GM18517 (cell line): ENCODE results near the gene ELOVL7.
"Not testable (repeated sequence)": the region's sequence is repeated elsewhere in the genome, so short reads cannot be mapped to it uniquely, and the experiment has no call there.

ENCODE experiments used
- ATAC-seq: cut with Tn5 transposase; IDR thresholded peaks from one replicate; pipeline ENCODE4 v1.9.1; 2021; ENCODE audit warnings: mild to moderate bottlenecking, moderate library complexity; ENCODE audit not compliant: unreplicated experiment

Gene ELOVL7

GRCh38 chr5:60797482-60798153 lies 46.5 kb downstream of the ELOVL7 start:
- no peak for ATAC-seq

DNA sequence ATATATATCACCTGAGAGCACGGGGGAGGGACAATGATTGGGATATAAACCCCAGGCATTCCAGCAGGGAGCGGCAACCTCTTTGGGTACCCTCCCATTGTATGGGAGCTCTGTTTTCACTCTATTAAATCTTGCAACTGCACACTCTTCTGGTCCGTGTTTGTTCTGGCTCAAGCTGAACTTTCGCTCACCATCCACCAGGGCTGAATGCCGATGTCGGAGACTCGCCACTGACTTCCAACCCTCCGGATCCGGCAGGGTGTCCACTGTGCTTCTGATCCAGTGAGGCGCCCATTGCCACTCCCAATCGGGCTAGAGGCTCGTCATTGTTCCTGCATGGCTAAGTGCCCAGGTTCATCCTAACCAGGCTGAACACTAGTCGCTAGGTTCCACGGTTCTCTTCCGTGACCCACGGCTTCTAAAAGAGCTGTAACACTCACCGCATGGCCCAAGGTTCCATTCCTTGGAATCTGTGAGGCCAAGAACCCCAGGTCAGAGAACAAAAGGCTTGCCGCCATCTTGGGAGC lies 48.6 kb downstream of the ELOVL7 start:
- not testable (repeated sequence) for ATAC-seq

DNA sequence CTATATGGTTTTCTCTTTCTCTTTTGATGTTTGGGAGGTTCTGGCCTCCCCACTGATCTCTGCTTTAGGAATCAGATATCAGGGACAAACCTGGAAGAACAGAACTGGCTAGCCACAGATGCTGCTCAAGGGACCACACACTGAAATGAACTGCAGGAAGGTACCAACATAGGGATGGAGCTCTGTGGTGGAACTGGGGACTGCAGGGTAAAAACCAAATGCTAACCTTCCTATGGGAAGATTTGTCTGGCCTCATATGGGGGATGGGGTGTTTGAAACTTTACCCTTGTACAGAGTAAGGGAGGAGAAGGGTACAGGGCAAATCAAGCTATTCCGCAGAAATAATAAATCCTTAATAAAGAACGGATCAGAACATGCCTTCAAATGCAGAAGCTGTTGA lies 49.4 kb downstream of the ELOVL7 start:
- no peak for ATAC-seq

DNA sequence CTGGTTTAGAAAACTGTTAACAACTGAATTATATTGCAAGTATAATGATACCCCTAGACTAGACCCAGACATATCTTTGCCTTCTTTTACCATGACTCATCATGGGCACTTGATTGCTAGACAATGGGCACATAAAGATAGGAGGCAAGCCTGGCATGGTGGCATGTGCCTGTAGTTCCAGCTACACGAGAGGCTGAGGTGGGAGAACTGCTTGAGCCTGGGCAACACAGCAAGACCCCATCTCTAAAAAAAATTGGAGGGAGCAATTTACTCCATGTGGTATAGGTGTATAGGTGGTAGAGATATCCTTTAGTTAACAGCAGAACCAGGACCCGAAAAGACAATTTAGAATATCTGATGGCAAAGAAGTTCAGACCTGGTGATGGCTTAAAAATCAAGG lies 51.6 kb downstream of the ELOVL7 start:
- no peak for ATAC-seq

DNA sequence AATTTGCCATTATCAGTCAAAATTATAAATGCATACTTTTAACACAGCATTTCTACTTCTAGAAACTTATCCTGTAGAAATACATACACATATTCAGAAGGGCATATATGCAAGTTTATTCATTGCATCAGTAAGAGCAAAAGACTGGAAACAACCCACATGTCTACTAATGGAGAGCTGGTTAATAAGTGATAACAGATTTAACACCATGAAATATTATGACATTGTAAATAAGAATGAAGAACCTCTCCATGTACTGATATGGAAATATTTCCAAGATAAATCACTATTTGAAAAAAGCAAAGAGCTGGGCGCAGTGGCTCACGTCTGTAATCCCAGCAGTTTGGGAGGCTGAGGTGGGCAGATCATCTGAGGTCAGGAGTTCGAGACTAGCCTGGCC lies 54.5 kb downstream of the ELOVL7 start:
- ATAC-seq, result no peak

GRCh38 chr5:60788863-60789513 lies 55.1 kb downstream of the ELOVL7 start:
- no peak for ATAC-seq

DNA sequence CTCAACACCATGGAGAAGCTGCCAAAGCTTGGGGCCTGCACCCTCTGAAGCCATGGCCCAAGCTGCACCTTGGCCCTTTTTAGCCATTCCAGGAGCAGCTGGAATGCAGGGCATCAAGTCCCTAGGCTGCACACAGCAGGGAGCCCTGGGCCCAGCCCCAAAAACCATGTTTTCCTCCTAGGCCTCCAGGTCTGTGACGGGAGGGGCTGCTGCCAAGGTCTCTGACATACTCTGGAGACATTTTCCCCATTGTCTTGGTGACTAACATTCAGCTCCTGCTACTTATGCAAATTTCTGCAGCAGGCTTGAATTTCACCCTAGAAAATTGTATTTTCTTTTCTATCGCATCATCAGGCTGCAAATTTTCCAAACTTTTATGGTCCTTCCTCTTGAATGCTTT lies 64.6 kb downstream of the ELOVL7 start:
- ATAC-seq, result no peak

GRCh38 chr5:60776343-60776742 lies 67.7 kb downstream of the ELOVL7 start:
- ATAC-seq, result no peak

DNA sequence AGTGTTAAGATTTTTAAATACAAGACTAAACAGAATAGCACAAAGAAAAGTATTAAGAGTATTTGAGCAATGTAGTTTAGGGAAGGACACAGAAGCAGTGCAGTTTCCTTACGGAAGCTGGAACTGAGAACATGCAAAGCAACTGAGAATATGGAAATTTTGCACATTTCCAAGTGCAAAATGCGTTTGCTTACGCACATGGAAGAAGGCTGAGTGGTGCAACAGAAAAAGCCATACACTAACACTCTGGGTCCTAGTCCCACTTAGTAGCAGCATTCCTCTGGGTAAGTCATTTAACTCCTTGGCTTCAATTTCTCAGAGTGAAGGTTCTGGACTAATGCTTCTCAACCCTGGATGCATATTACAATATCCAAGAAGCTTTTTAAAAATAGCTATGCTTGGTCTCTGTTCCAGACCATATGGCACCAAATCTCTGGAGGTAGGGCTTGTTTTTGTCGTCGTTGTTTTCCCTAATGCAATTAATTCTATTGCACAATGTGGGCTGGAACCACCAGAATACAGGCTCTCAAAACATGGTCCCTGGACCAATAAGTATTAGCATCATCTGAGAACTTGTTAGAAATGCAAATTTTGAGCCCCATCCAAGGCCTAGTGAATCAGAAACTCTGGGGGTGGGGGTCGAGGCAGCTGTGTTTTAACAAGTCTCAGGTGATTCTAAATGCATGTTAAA lies 78.9 kb downstream of the ELOVL7 start:
- no peak for ATAC-seq

DNA sequence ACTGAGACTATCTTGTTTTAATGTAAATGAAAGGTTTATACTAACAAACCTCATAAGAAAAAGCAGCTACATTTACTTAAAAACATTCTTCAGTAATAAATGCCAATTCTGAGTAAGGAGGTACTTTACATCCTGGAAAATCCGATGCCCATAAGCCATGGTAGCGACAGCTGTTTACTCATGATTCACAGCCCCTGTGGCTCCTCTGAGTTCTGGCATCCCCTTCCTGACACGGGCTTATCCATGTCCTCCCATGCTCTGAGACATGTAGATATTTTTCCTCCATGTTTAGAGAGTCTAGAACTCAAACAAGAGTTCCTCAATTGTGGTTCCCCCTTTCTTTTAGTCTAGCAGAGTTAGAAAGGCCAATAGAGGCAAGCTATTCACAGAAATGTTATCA lies 81.0 kb downstream of the ELOVL7 start:
- no peak for ATAC-seq

- ATAC-seq, result no peak
Observed at GRCh38 chr5:60754495-60754894, 89.6 kb downstream of the ELOVL7 start.

DNA sequence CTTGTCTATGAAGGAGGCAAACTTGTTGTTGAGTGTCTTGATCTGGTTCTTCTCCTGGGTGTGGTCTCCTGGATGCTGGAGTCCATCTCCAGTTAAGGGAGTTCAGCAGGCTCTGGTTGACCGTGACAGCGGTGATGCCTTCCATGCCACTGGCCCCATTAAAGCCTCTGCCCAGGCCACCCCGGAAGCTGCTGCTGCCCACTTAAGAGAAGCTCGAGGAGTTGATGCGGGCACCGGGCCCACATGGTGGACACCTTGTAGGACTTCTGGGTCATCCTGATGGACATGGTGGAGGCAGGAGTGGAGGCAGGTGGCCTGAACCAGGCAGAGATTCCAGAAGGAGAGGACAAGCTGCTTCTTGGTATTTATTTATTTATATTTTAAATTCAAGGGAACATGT lies 99.4 kb downstream of the ELOVL7 start:
- no peak for ATAC-seq

DNA sequence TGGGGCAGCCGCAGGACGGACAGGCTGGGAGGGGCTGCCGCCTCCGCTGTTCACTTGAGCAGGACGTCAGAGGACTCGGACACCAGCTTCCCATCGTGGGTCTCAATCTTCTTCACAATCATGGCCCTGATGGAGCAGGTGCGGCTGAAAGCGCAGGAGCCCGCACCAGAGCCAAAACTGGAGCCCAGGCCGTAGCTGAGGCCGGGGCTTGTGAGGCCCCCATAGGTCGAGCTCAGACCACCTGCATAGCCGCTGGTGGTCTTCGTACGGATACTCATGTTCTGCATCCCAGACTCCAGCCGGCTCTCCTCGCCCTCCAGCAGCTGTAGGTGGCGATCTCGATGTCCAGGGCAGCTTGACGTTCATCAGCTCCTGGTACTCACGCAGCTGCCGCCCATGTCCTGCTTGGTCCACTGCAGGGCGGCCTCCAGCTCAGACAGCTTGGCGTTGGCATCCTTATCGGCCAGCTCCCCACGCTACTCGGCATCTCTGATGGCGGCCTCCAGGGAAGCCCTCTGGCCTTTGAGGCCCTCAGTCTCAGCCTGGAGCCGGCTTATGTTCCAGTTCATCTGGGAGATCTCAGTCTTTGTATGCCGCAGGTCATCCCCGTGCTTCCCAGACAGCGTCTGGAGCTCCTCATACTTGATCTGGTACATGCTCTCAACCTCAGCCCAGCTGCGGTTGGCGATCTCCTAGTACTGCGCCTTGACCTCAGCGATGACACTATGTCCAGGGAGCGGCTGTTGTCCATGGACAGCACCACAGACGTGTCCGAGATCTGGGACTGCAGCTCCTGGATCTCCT lies 100.4 kb downstream of the ELOVL7 start:
- no peak for ATAC-seq

DNA sequence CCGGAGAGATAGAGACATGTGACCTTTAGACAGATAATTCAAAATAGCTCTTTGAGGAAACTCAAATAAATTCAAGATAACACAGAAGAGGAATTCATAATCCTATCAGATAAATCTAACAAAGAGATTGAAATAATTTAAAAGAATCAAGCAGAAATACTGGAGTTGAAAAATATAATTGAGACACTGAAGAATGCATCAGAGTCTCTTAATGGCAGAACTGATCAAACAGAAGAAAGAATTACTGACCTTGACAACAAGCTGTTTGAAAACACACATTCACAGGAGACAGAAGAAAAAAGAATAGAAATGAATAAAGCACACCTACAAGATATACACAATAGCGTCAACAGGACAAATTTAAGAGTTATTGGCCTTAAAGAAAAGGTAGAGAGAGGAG lies 103.7 kb downstream of the ELOVL7 start:
- ATAC-seq, result no peak

DNA sequence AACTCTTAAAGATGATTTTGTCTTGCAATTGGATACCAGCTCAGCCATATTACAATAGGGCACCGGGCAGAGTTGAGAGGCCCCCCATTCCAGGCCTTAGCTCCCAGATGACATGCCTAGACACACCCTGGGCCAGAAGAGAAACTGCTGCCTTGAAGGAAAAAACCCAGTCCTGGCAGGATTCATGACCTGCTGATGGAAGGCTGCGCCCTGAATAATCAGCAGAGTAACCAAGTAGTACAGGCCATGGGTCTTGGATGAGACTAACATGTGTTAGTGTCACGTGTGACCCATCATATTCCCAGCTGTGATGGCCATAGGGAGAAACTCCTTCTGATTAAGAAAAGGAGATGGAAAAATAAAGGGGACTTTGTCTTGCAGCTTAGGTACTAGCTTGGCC lies 105.1 kb downstream of the ELOVL7 start:
- no peak for ATAC-seq

DNA sequence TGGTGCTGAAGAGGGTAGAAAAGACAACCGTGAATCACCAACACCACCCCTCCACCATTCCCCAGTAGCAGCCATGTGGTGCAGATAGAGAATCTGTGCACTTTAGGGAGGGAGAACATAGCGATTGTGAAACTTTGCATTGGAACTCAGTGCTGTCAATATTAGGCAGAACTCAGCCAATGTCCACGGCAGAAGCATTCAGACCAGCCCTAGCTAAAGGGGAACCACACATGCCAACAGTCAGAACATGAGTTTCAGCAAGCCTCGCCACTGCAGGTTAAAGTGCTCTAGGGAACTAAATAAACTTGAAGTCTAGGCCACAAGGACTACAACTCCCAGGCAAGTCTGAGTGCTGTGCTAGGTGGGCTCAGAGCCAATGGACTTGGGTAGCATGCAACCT lies 105.6 kb downstream of the ELOVL7 start:
- ATAC-seq, result no peak

DNA sequence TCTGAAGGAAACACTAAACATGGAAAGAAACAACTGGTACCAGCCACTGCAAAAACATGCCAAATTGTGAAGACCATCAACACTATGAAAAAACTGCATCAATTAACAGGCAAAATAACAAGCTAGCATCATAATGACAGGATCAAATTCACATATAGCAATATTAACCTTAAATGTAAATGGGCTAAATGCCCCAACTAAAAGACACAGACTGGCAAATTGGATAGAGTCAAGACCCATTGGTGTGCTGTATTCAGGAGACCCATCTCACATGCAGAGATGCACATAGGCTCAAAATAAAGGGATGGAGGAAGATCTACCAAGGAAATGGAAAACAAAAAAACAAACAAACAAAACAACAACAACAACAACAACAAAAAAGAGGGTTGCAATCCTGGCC lies 113.2 kb downstream of the ELOVL7 start:
- ATAC-seq, result not testable (repeated sequence)

DNA sequence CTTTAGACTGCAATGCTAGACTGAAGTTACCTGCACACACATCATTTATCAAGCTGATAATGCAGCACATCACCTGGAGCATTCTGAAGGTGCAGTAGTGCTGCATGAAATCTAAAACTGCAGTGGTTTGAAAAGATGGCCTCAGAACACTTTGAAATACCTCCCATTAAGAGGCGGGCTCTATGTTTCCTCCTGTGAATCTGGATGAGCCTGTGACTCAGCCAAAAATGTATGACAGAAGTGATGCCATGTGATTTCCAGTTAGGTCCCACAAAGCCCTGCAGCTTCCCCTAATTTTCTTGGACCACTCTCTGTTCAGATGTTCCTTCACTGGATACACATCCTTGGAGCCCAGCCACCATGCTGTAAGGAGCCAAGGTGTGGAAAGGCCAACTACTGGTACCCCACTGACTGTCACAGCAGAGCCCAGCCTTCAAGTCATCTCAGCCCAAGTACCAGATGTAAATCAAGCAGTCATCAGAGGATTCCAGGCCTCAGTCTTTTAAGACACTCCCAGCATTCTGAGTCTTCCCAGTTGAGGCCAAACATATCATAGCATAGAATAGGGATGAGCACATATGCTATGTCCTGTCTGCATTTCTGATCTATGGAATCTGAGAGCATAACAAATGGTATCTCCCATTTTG lies 116.9 kb downstream of the ELOVL7 start:
- no peak for ATAC-seq

- no peak for ATAC-seq
Observed at GRCh38 chr5:60724126-60724525, 119.9 kb downstream of the ELOVL7 start.

- no peak for ATAC-seq
Observed at GRCh38 chr5:60722416-60722815, 121.7 kb downstream of the ELOVL7 start.

GRCh38 chr5:60719329-60719728 lies 124.7 kb downstream of the ELOVL7 start:
- ATAC-seq, result no peak
